MCF 10A (cell line): Measurements from ENCODE around the gene CANX. TPM values are rescaled to one million over a fixed set of nuclear protein-coding genes. Genes with fewer than 3 reads are reported as not detected.

Source experiments
- BruUV-seq: library from RNA; stranded (reverse); fragments of 400-500 nt; replicated peaks from 2 replicates; lab custom pipeline; 2021; lab: Mats Ljungman, UMichigan
- CTCF ChIA-PET: fragments of 300-600 bp; sonication (Branson Sonifier 250); formaldehyde crosslinking; extraction: SDS; loops from one replicate; lab custom pipeline; 2021; ENCODE audit warnings: antibody characterized with exemption, inconsistent platforms; lab: Yijun Ruan, JAX
- POLR2A ChIA-PET: fragments of 300-600, 350-650 bp; sonication (Branson Sonifier 250); formaldehyde crosslinking; extraction: SDS; loops from one replicate; lab custom pipeline; 2020; ENCODE audit warnings: antibody characterized with exemption, inconsistent platforms; lab: Yijun Ruan, JAX
- DNase-seq: peaks from one replicate; pipeline ENCODE4 v3.0.0-alpha.2; 2018; ENCODE audit not compliant: unreplicated experiment
- H3K27ac Mint-ChIP-seq: one replicate; pipeline ENCODE4 v1.8.0; 2022; ENCODE audit warnings: mild to moderate bottlenecking, low read depth, mixed read lengths; ENCODE audit not compliant: unreplicated experiment
- H3K27me3 Mint-ChIP-seq: one replicate; pipeline ENCODE4 v1.8.0; 2022; ENCODE audit warnings: mixed read lengths; ENCODE audit not compliant: insufficient read depth, unreplicated experiment
- H3K36me3 Mint-ChIP-seq: one replicate; pipeline ENCODE4 v1.8.0; 2022; ENCODE audit warnings: mild to moderate bottlenecking, moderate library complexity, mixed read lengths; ENCODE audit not compliant: insufficient read depth, unreplicated experiment
- H3K4me1 Mint-ChIP-seq: one replicate; pipeline ENCODE4 v1.8.0; 2022; ENCODE audit warnings: mixed read lengths; ENCODE audit not compliant: insufficient read depth, unreplicated experiment
- H3K4me3 Mint-ChIP-seq: one replicate; pipeline ENCODE4 v1.8.0; 2022; ENCODE audit warnings: mild to moderate bottlenecking, moderate library complexity, mixed read lengths; ENCODE audit not compliant: unreplicated experiment
- H3K9me3 Mint-ChIP-seq: one replicate; pipeline ENCODE4 v1.8.0; 2022; ENCODE audit warnings: mixed read lengths; ENCODE audit not compliant: unreplicated experiment
- CTCF ChIP-seq: fragments of 200-600 bp; IDR thresholded peaks from one replicate; pipeline ENCODE4 v1.8.0; 2022; ENCODE audit warnings: antibody characterized with exemption, mild to moderate bottlenecking; ENCODE audit not compliant: unreplicated experiment
- intact Hi-C: fragments of 100-400 bp; cut with micrococcal nuclease; formaldehyde crosslinking; loops from 2 replicates; pipeline ENCODE4 v1.14.1; 2022
- total RNA-seq: library from RNA; stranded (reverse); gene quantifications from 2 replicates; pipeline ENCODE4 v1.2.3, GENCODE V29; 2022

Gene CANX
- total RNA-seq, 1 experiment from 2014 or later = 1,781 TPM

- Mint-ChIP-seq H3K4me1 (peaks cover 20% of the 10 kb centered on the region), H3K36me3 (peaks cover 75% of the 10 kb centered on the region), H3K4me3 (no peak overlapping the region), H3K9me3 (no peaks in the 10 kb centered on the region), H3K27ac (peak overlapping the region; percentile 1), H3K27me3 (no peaks in the 10 kb centered on the region)
- POLR2A ChIA-PET = interaction anchor here (0.5 to 6.9 kb wide), 10 partner anchors 9 to 106 kb away, joined by 3 to 137 read pairs (median 8); partner anchors contain the start of genes CANX, HNRNPH1 and SQSTM1
- intact Hi-C loops = loop anchor here (5.0 kb wide), 1 partner anchor 68 kb away; no protein-coding TSS in a partner anchor
- TF ChIP-seq CTCF = no peak
- CTCF ChIA-PET = interaction anchor here (0.6 kb wide), 1 partner anchor 77 kb away, joined by 4 read pairs; no protein-coding TSS in a partner anchor
- no peak for DNase-seq
- no TSS peak for BruUV-seq
Measured at GRCh38 chr5:179730356-179730755, 31.6 kb downstream of the CANX start.

GRCh38 chr5:179730852-179731251 is 32.1 kb downstream of the CANX start:
- Mint-ChIP-seq H3K36me3 (peaks cover 71% of the 10 kb centered on the region), H3K4me3 (no peak overlapping the region), H3K27me3 (no peaks in the 10 kb centered on the region), H3K9me3 (no peaks in the 10 kb centered on the region), H3K4me1 (peaks cover 20% of the 10 kb centered on the region), H3K27ac (peak overlapping the region; percentile 1)
- no peak for DNase-seq
- ChIA-PET POLR2A (interaction anchor here (0.9 to 6.9 kb wide), 11 partner anchors 9 to 107 kb away, joined by 3 to 137 read pairs (median 9); partner anchors contain the start of genes CANX, HNRNPH1 and SQSTM1), CTCF (interaction anchor here (0.6 kb wide), 1 partner anchor 77 kb away, joined by 4 read pairs; no protein-coding TSS in a partner anchor)
- intact Hi-C loops = loop anchor here (5.0 kb wide), 1 partner anchor 69 kb away; no protein-coding TSS in a partner anchor
- no TSS peak for BruUV-seq
- TF ChIP-seq CTCF = no peak

- Mint-ChIP-seq H3K9me3 (no peaks in the 10 kb centered on the region), H3K27ac (peak overlapping the region; percentile 58), H3K36me3 (peaks cover 60% of the 10 kb centered on the region), H3K27me3 (no peaks in the 10 kb centered on the region), H3K4me1 (peaks cover 19% of the 10 kb centered on the region), H3K4me3 (peak overlapping the region; percentile 91)
- no peak for TF ChIP-seq CTCF
- intact Hi-C loops = loop anchor here (1.0 to 5.0 kb wide), 3 partner anchors 33 to 70 kb away; partner anchors contain the start of gene CANX
- DNase-seq = peak; percentile 93
- BruUV-seq = TSS peak; percentile 68
- ChIA-PET POLR2A (interaction anchor here (0.5 to 6.9 kb wide), 48 partner anchors 8 to 906 kb away, joined by 3 to 137 read pairs (median 4); partner anchors contain the start of genes CANX, CBY3, HNRNPH1 and LTC4S), CTCF (interaction anchor here (0.6 to 0.8 kb wide), 4 partner anchors 10 to 1013 kb away, joined by 3 to 4 read pairs (median 3); no protein-coding TSS in a partner anchor)
Measured at GRCh38 chr5:179731791-179732411, 33.1 kb downstream of the CANX start.

- POLR2A ChIA-PET = interaction anchor here (0.5 to 6.9 kb wide), 44 partner anchors 8 to 298 kb away, joined by 3 to 137 read pairs (median 4); partner anchors contain the start of genes CANX, CBY3, HNRNPH1 and LTC4S
- CTCF ChIA-PET = interaction anchor here (0.6 to 0.8 kb wide), 3 partner anchors 22 to 1013 kb away, joined by 3 to 4 read pairs (median 3); no protein-coding TSS in a partner anchor
- intact Hi-C loops = loop anchor here (1.0 to 5.0 kb wide), 3 partner anchors 34 to 70 kb away; partner anchors contain the start of gene CANX
- H3K4me1 Mint-ChIP-seq = peaks cover 20% of the 10 kb centered on the region
- no peaks in the 10 kb centered on the region for H3K27me3 Mint-ChIP-seq
- peak within 1 kb of the TSS; percentile 91 for H3K4me3 Mint-ChIP-seq
- H3K36me3 Mint-ChIP-seq = peaks cover 55% of the 10 kb centered on the region
- H3K27ac Mint-ChIP-seq = peak within 1 kb of the TSS; percentile 58
- no peak for TF ChIP-seq CTCF
- no peaks in the 10 kb centered on the region for H3K9me3 Mint-ChIP-seq
- DNase-seq = peak; percentile 100
- no TSS peak for BruUV-seq
Measured at GRCh38 chr5:179732412-179732917, 33.7 kb downstream of the CANX start, which contains the start of gene MAML1. TSS of gene MAML1 (plus strand) at chr5:179732822. CDS start at chr5:179733113, 291 bp downstream.
